Measurements from ENCODE around the gene MANEA. TPM values are rescaled to one million over a fixed set of nuclear protein-coding genes. Genes with fewer than 3 reads are reported as not detected.

The MANEA gene
- polyA plus RNA-seq, 1 donor (not counting 4 experiments of a cell fraction or from before 2014, with no cell fraction given) = 10.8 TPM

GRCh38 chr6:95601133-95601532 lies 23.8 kb downstream of the MANEA start:
- Histone ChIP-seq H3K4me1 (ENCODE audit: control insufficient read depth, extremely low read depth, insufficient read depth, low read length) (peaks cover 9% of the 10 kb centered on the region), H3K9me3 (ENCODE audit: control insufficient read depth, low read depth, low read length) (no peaks in the 10 kb centered on the region), H3K4me2 (ENCODE audit: control insufficient read depth, extremely low read depth, insufficient read depth, low read depth, low read length) (no peak overlapping the region), H3K36me3 (ENCODE audit: control insufficient read depth in 2 of 2, extremely low read depth in 1 of 2, insufficient read depth in 2 of 2, low read length in 2 of 2) (no peaks in the 10 kb centered on the region), H3K4me3 (ENCODE audit: control insufficient read depth in 2 of 3, extremely low read depth in 1 of 3, insufficient read depth in 2 of 3, low read depth in 1 of 3, low read length in 3 of 3) (no peak overlapping the region), H3K79me2 (ENCODE audit: control insufficient read depth, insufficient read depth, low read length) (no peaks in the 10 kb centered on the region), H2AFZ (ENCODE audit: control insufficient read depth, low read length) (no peak overlapping the region), H3K9me1 (ENCODE audit: control insufficient read depth, extremely low read depth, insufficient read depth, low read length) (no peaks in the 10 kb centered on the region), H4K20me1 (ENCODE audit: control insufficient read depth, extremely low read depth, insufficient read depth, low read length) (no peaks in the 10 kb centered on the region), H3K27me3 (ENCODE audit: control insufficient read depth, extremely low read depth, insufficient read depth, low read length) (no peaks in the 10 kb centered on the region), H3K27ac (ENCODE audit: control insufficient read depth, insufficient read depth, low read length) (no peak overlapping the region), H3K9ac (ENCODE audit: control insufficient read depth, extremely low read depth, insufficient read depth, low read length) (no peak overlapping the region)
- FAIRE-seq = no peak
- DNase-seq (ENCODE audit: low read depth, low spot score) = no peak
- dilution Hi-C loops (cut with MboI; ENCODE audit: extremely low pct_ligation_motif_present, low sequenced_read_pairs) = no loop called here
- TF ChIP-seq EZH2 (IDR thresholded peaks at IDR 0.05; ENCODE audit: low read length) (no peak), CTCF (optimal IDR thresholded peaks at IDR 0.05 in 1 of 3, IDR thresholded peaks at IDR 0.05 in 1 of 3, conservative IDR thresholded peaks at IDR 0.05 in 1 of 3; ENCODE audit: extremely low read depth in 1 of 3, insufficient read depth in 2 of 3, low read length in 3 of 3) (no peak)

- no peaks in the 10 kb centered on the region for H3K79me2 ChIP-seq (ENCODE audit: control insufficient read depth, insufficient read depth, low read length)
- no peaks in the 10 kb centered on the region for H3K4me1 ChIP-seq (ENCODE audit: control insufficient read depth, extremely low read depth, insufficient read depth, low read length)
- no peaks in the 10 kb centered on the region for H3K36me3 ChIP-seq (ENCODE audit: control insufficient read depth in 2 of 2, extremely low read depth in 1 of 2, insufficient read depth in 2 of 2, low read length in 2 of 2)
- no peaks in the 10 kb centered on the region for H3K27me3 ChIP-seq (ENCODE audit: control insufficient read depth, extremely low read depth, insufficient read depth, low read length)
- no peaks in the 10 kb centered on the region for H4K20me1 ChIP-seq (ENCODE audit: control insufficient read depth, extremely low read depth, insufficient read depth, low read length)
- dilution Hi-C loops (cut with MboI; ENCODE audit: extremely low pct_ligation_motif_present, low sequenced_read_pairs) = no loop called here
- no peak overlapping the region for H3K27ac ChIP-seq (ENCODE audit: control insufficient read depth, insufficient read depth, low read length)
- H3K9ac ChIP-seq (ENCODE audit: control insufficient read depth, extremely low read depth, insufficient read depth, low read length) = no peak overlapping the region
- H3K9me3 ChIP-seq (ENCODE audit: control insufficient read depth, low read depth, low read length) = no peaks in the 10 kb centered on the region
- H3K9me1 ChIP-seq (ENCODE audit: control insufficient read depth, extremely low read depth, insufficient read depth, low read length) = no peaks in the 10 kb centered on the region
- no peak overlapping the region for H3K4me3 ChIP-seq (ENCODE audit: control insufficient read depth in 2 of 3, extremely low read depth in 1 of 3, insufficient read depth in 2 of 3, low read depth in 1 of 3, low read length in 3 of 3)
- no peak overlapping the region for H3K4me2 ChIP-seq (ENCODE audit: control insufficient read depth, extremely low read depth, insufficient read depth, low read depth, low read length)
- no peak overlapping the region for H2AFZ ChIP-seq (ENCODE audit: control insufficient read depth, low read length)
- FAIRE-seq (no peak), DNase-seq (ENCODE audit: low read depth, low spot score) (no peak)
- no peak for TF ChIP-seq EZH2 (IDR thresholded peaks at IDR 0.05; ENCODE audit: low read length)
- TF ChIP-seq CTCF (optimal IDR thresholded peaks at IDR 0.05 in 1 of 3, IDR thresholded peaks at IDR 0.05 in 1 of 3, conservative IDR thresholded peaks at IDR 0.05 in 1 of 3; ENCODE audit: extremely low read depth in 1 of 3, insufficient read depth in 2 of 3, low read length in 3 of 3) = no peak
Measured at GRCh38 chr6:95614094-95614493, 36.8 kb downstream of the MANEA start.

Data from keratinocyte (primary cell).